Liver (tissue), 3 donors: ENCODE results near the gene CYFIP2.

ENCODE experiments used
- CTCF ChIP-seq: fragments of 150-350 bp; IDR thresholded peaks from 2 replicates; pipeline ENCODE4 v1.5.1; 2017; ENCODE audit warnings: improper control_type of control experiment, low read depth, low read length; ENCODE audit not compliant: missing input control
- RAD21 ChIP-seq, 2 donors: IDR thresholded peaks; 2 replicates each; pipeline ENCODE4 v1.6.1; 2016; ENCODE audit warnings: antibody characterized with exemption in 2 of 2, mild to moderate bottlenecking in 2 of 2
- SP1 ChIP-seq: IDR thresholded peaks from 2 replicates; pipeline ENCODE4 v1.6.1; 2018; ENCODE audit warnings: antibody characterized with exemption, mild to moderate bottlenecking
- donor health status: healthy.
- donor health status: healthy.

- TF ChIP-seq CTCF (no peak), SP1 (no peak), RAD21 (IDR thresholded peaks at IDR 0.05) (no peak)
Observed at GRCh38 chr5:157378509-157378908, 112.6 kb downstream of the CYFIP2 start.
